HG02884 (cell line): ENCODE data around the gene GLIS2.

Source experiments
- ATAC-seq: cut with Tn5 transposase; IDR thresholded peaks from one replicate; pipeline ENCODE4 v1.9.1; 2021; ENCODE audit warnings: mild to moderate bottlenecking, moderate library complexity; ENCODE audit not compliant: unreplicated experiment

Gene GLIS2

GRCh38 chr16:4381072-4381934 is 65.4 kb downstream of the GLIS2 start:
- no peak for ATAC-seq

- ATAC-seq = no peak
Measured at GRCh38 chr16:4381935-4382794, 66.3 kb downstream of the GLIS2 start.

DNA sequence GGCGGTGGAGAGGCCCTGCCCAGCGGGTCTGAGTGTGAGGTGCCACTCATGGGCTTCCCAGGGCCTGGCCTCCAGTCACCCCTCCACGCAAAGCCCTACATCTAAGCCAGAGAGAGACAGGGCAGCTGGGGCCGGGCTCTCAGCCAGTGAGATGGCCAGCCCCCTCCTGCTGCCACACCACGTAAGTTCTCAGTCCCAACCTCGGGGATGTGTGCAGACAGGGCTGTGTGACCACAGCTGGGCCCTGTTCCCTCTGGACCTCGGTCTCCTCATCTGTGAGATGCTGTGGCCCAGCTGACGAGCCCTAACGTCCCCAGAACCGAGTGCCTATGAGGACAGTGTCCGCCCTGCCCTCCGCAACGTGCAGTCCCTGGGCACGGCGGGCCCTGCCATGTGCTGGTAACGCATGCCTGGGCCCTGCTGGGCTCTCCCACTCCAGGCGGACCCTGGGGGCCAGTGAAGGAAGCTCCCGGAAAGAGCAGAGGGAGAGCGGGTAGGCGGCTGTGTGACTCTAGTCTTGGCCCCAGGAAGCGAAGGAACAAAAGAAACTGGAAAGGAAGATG is 67.0 kb downstream of the GLIS2 start:
- no peak for ATAC-seq

DNA sequence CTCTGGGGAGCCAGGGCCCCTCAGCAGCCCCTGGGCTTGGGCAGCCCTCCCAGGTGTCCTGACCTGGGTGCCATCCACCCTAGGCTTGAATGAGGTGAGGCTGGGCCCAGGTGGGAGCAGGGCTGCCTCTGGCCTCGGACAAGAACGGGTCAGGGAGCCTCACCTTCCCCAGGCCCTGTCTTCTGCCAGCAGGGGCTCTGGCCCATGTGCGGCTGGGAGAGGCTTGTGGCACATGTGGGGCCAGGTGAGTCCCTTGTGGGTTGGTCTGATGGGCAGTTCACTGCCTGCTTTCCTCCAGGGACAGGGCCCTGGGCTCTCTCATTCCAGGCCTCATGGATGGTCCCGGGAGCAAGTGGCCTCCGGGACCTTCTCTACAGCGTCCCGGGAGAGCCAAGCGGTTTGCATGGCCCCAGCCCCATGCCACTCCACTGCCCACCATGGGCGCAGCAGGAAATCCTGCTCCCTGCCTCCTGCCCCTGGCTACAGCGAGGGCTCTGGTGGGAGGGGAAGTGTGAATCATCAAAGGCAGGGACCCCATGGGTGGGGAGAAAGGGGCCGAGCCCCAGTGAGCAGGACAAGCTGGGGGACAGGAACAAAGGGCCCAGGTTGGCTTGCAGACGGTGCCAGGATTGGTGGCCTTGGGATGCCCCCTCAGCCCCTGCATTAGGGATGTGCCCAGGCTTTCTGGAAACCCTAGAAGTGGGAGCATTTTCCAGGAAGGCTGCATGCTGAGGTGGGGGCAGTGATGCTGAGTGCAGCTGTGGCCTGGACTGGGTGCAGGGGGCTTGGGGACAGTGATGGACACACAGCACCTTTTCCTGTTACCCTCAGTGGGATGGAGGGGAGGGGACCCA is 68.0 kb downstream of the GLIS2 start:
- ATAC-seq = no peak

DNA sequence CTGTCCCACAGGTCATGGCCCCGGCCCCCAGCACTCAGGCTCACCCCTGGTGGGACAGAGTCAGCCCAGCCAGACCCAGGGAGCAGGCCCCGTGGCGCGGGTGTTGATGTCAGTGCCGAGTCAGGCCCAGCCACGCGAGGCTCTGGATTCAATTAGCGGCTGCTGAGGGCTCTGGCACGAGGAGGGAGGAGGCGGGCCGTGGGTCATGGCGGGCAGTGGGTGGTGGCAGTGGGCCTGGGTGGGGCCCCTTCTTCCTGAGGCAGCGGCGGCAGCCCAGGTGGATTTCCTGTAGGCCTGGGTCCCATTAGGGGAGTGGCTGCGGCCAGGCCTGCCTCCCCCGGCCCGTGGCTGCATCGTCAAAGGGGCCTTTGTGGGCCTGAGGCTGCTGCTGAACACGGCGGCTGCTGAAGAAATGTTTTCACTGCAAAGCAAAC is 68.7 kb downstream of the GLIS2 start:
- ATAC-seq = no peak

GRCh38 chr16:4385066-4385788 is 69.4 kb downstream of the GLIS2 start:
- no peak for ATAC-seq

DNA sequence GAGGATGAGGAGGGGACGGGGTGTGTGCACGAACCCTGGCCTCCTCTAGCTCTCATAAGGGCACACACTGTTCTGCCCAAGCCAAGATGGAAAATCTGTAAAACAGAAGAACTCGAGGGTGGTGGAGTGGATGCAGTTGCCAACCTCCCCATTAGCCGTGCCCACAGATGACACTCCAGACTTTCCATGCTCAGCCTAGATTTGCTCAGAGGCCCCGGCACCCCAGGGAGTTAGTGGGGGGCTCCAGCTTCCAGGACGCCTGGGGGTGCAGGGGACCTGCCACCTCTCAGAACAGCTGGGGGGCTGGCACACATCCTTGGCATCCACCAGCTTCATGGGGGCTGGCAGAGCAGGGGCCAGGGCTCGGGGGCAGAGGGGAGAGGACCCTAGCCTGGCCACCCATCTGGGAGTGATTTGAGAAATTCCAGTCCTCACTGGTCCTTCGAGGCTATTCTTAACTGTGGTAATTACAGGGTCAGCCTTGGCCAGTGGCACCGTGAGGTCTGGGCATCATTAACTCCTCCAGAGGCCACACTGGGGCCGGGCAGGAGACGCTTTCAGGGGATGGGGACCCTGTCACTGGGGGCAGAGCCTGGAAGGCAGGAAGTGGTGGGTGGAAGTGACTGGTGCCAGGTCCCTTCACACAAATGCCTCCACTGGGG is 70.1 kb downstream of the GLIS2 start:
- ATAC-seq = no peak

DNA sequence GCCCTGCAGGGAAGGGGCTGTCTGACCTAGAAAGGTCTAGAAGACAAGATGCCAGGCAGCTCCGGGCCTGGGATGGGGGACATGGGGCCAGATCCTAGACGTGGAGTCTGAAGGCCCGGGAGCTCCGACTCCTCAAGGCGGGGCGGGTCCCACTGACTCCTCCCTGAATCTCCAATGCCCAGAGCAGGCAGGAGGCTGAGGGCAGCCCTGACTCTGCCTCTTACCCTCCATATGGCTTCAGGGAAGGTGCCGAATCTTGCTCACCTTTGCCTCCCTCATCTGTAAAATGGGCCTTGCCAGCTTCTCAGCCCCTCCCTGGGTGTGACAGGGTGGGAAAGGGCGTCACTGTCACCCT is 70.6 kb downstream of the GLIS2 start:
- ATAC-seq = no peak

- no peak for ATAC-seq
Measured at GRCh38 chr16:4386951-4387565, 71.2 kb downstream of the GLIS2 start.

DNA sequence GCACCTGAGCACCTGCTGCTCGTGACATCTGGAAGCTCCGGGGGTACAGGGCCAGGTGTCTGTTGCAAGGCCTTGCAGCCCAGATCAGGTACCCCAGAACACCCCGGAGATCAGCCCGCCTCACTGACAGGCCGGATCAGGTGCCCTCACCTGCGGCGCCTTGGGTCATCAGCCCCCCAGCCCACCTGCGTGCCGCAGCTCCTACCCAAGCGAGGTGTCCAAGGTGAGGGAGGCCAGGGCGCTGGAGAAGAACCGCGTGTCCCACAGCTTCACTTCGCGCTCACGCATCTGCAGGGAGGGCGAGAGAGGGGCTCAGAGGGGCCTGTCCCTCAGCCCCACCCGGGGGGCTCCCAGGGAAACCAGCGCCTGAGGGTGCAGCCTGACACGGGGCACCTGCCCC is 71.9 kb downstream of the GLIS2 start:
- ATAC-seq = no peak

DNA sequence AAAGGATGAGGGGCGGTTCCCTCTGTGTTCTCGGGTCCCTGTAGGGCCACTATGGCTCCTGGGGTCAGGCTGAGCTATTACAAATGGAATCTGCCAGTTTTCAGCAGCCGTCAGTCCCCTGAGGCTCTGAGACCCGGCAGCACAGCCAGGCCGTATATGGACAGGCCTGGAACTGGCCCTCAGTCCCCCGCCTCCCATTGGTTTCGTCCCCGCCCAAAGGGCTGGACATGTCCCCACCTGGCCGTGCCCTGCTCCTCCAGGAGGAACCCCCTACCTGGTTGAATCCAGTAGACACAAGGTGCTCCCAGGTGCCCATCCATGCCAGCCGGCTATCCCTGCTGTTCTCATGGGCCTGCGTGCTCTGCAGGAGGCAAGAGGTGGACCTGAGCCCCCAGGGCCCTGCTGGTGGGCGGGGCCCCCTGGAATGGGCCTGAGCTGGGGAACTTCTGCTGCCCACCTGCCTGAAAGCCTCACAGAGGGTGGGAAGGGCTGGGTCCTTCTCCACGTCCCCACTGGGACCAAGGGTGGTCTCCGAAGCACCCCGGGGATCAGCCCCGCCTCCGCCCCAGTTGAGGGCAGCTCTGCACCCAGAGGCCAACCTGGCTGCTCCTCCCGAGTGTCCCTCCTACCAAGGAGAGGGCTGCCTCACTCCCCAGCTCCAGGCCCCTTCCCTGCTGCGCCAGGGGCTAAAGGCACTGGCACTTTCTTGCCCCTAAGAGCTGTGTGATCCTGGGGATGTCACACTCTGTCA is 72.6 kb downstream of the GLIS2 start:
- ATAC-seq = no peak
